CD14-positive monocyte (primary cell): ENCODE measurements around the gene ERFL. TPM values are rescaled to one million over a fixed set of nuclear protein-coding genes. Genes with fewer than 3 reads are reported as not detected.

Experiments used
- DNase-seq, 3 donors: peaks; one replicate each; pipeline ENCODE4 v3.0.0-alpha.2; 2011 to 2022
- H2AFZ ChIP-seq: 2 replicates; pipeline ENCODE4 v1.6.0; 2012; ENCODE audit warnings: mild to moderate bottlenecking, low read depth, low read length, inconsistent platforms; ENCODE audit not compliant: insufficient read depth, poor library complexity, severe bottlenecking
- H3K27ac ChIP-seq, 2 donors: 1 replicate in 1 of 2; 2 replicates in 1 of 2; pipeline ENCODE4 v1.5.1; 2012 to 2013; ENCODE audit warnings: low read length in 2 of 2, control low read depth in 1 of 2, inconsistent platforms in 1 of 2, low read depth in 1 of 2, mild to moderate bottlenecking in 1 of 2
- H3K27me3 ChIP-seq, 2 donors: one replicate each; pipeline versions ENCODE4 v1.6.0 to v1.6.1; 2011 to 2013; ENCODE audit warnings: low read length in 2 of 2; ENCODE audit not compliant: control insufficient read depth in 2 of 2, insufficient read depth in 2 of 2
- H3K36me3 ChIP-seq, 2 donors: replicated peaks in 1 of 2; 1 replicate in 1 of 2; 2 replicates in 1 of 2; pipeline versions ENCODE4 v1.5.1 to v1.6.1; 2012 to 2013; ENCODE audit warnings: low read length in 2 of 2, control low read depth in 1 of 2, inconsistent platforms in 1 of 2, mild to moderate bottlenecking in 1 of 2; ENCODE audit not compliant: insufficient read depth in 2 of 2, control insufficient read depth in 1 of 2
- H3K4me1 ChIP-seq, 2 donors: 1 replicate in 1 of 2; 2 replicates in 1 of 2; pipeline versions ENCODE4 v1.5.1 to v1.6.1; 2012 to 2013; ENCODE audit warnings: low read length in 2 of 2, control low read depth in 1 of 2, inconsistent platforms in 1 of 2, mild to moderate bottlenecking in 1 of 2, moderate library complexity in 1 of 2; ENCODE audit not compliant: insufficient read depth in 2 of 2, control insufficient read depth in 1 of 2
- H3K4me2 ChIP-seq: replicated peaks from 2 replicates; pipeline ENCODE3; 2012; ENCODE audit warnings: low read length, moderate library complexity, mild to moderate bottlenecking; ENCODE audit not compliant: poor library complexity, severe bottlenecking; ENCODE audit errors: extremely low read depth
- H3K4me3 ChIP-seq, 3 experiments: fragments of 200-600 bp in 1 of 3; sonication (generic) in 1 of 3; replicated peaks in 1 of 3; 1 replicate in 2 of 3; 2 replicates in 1 of 3; pipeline ENCODE4 v1.5.1; 2011 to 2013; ENCODE audit warnings: low read length in 3 of 3, mild to moderate bottlenecking in 3 of 3, control low read depth in 2 of 3, low read depth in 2 of 3, inconsistent platforms in 1 of 3, moderate library complexity in 1 of 3
- H3K79me2 ChIP-seq: 2 replicates; pipeline ENCODE4 v1.6.0; 2012; ENCODE audit warnings: mild to moderate bottlenecking, control low read depth, inconsistent platforms, low read length, moderate library complexity; ENCODE audit not compliant: insufficient read depth
- H3K9ac ChIP-seq: 2 replicates; pipeline ENCODE4 v1.6.0; 2017; ENCODE audit warnings: low read length, mild to moderate bottlenecking; ENCODE audit not compliant: insufficient read depth, poor library complexity, severe bottlenecking
- H3K9me3 ChIP-seq, 2 donors: replicated peaks in 1 of 2; 1 replicate in 1 of 2; 2 replicates in 1 of 2; pipeline versions ENCODE4 v1.5.1 to v1.6.1; 2012 to 2013; ENCODE audit warnings: low read length in 2 of 2, control low read depth in 1 of 2; ENCODE audit not compliant: control insufficient read depth in 1 of 2, insufficient read depth in 1 of 2
- H4K20me1 ChIP-seq: 2 replicates; pipeline ENCODE4 v1.6.0; 2012; ENCODE audit warnings: mild to moderate bottlenecking, low read length, control low read depth, moderate library complexity; ENCODE audit not compliant: insufficient read depth
- H3K27ac Mint-ChIP-seq, 7 donors: one replicate each; pipeline ENCODE4 v1.8.0; 2020; ENCODE audit warnings: mild to moderate bottlenecking in 7 of 7, mixed read lengths in 7 of 7, moderate library complexity in 6 of 7, inconsistent platforms in 2 of 7
- H3K27me3 Mint-ChIP-seq, 3 donors: one replicate each; pipeline ENCODE4 v1.8.0; 2021 to 2022; ENCODE audit warnings: low read depth in 3 of 3, mild to moderate bottlenecking in 3 of 3, mixed read lengths in 3 of 3, moderate library complexity in 3 of 3, inconsistent platforms in 1 of 3
- H3K36me3 Mint-ChIP-seq, 2 donors: one replicate each; pipeline ENCODE4 v1.8.0; 2020; ENCODE audit warnings: mixed read lengths in 2 of 2, inconsistent platforms in 1 of 2, mild to moderate bottlenecking in 1 of 2
- H3K4me1 Mint-ChIP-seq: one replicate; pipeline ENCODE4 v1.8.0; 2020; ENCODE audit warnings: mild to moderate bottlenecking, mixed read lengths
- H3K4me3 Mint-ChIP-seq, 2 donors: one replicate each; pipeline ENCODE4 v1.8.0; 2020; ENCODE audit warnings: mild to moderate bottlenecking in 2 of 2, mixed read lengths in 2 of 2, moderate library complexity in 1 of 2
- H3K9me3 Mint-ChIP-seq, 7 donors: one replicate each; pipeline ENCODE4 v1.8.0; 2020 to 2022; ENCODE audit warnings: mixed read lengths in 7 of 7, mild to moderate bottlenecking in 6 of 7, moderate library complexity in 6 of 7, inconsistent platforms in 2 of 7
- WGBS: methylation state at CpG from one replicate; pipeline ENCODE4 v1.1.5; 2013; ENCODE audit warnings: missing lambda C conversion rate; ENCODE audit not compliant: insufficient coverage; 5-methylcytosine and 5-hydroxymethylcytosine counted together
- intact Hi-C, 2 donors: fragments of 100-400 bp; cut with micrococcal nuclease; formaldehyde crosslinking; loops; one replicate each; pipeline versions ENCODE4 v1.15.0 to v1.15.1; 2023
- polyA plus RNA-seq, 3 donors: library from polyadenylated mRNA; depleted of rRNA in 1 of 3; unstranded in 2 of 3; stranded (reverse) in 1 of 3; fragments of 300-500 nt in 2 of 3; fragments of >200 nt in 1 of 3; fragmentation: Illumina TruSeq in 2 of 3; gene quantifications; 1 replicate in 2 of 3; 2 replicates in 1 of 3; pipeline ENCODE4 v1.2.3, GENCODE V29; 2012 to 2021
- TF ChIP-seq, protein P1 (sequence below): fragments of 200-600 bp; IDR thresholded peaks from one replicate; pipeline ENCODE4 v1.8.0; 2022; ENCODE audit warnings: antibody characterized with exemption, mild to moderate bottlenecking

Gene ERFL
- polyA plus RNA-seq, 3 donors, result not detected

DNA sequence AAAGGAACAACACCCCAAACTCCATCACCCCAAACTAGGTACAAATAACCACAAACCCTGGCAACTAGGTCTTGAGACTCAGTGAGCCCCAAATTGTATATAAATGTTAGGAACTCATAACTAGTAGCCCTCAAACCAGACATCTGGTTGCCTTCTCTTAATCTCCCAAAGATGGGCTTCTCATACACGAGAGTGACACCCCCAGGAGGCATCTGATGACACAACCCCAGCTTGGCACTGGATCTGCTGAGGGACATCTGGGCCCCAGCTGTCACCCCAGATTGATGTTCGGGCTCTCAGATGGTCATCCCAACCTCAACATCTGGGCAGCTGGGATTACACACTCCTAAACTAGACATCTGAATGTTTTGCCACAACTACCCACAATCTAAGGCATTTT, 16.1 kb upstream of the ERFL start:
- H3K27me3 Mint-ChIP-seq, result peaks cover 29 to 48% (median 34%) of the 10 kb centered on the region in 3 donors
- H3K27me3 ChIP-seq, result peaks cover 16 to 25% of the 10 kb centered on the region in 2 donors
- intact Hi-C loops, result no loop called here
- TF ChIP-seq, protein P1, sequence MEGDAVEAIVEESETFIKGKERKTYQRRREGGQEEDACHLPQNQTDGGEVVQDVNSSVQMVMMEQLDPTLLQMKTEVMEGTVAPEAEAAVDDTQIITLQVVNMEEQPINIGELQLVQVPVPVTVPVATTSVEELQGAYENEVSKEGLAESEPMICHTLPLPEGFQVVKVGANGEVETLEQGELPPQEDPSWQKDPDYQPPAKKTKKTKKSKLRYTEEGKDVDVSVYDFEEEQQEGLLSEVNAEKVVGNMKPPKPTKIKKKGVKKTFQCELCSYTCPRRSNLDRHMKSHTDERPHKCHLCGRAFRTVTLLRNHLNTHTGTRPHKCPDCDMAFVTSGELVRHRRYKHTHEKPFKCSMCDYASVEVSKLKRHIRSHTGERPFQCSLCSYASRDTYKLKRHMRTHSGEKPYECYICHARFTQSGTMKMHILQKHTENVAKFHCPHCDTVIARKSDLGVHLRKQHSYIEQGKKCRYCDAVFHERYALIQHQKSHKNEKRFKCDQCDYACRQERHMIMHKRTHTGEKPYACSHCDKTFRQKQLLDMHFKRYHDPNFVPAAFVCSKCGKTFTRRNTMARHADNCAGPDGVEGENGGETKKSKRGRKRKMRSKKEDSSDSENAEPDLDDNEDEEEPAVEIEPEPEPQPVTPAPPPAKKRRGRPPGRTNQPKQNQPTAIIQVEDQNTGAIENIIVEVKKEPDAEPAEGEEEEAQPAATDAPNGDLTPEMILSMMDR, result no peak
- H4K20me1 ChIP-seq, result no peaks in the 10 kb centered on the region
- H3K36me3 Mint-ChIP-seq, result peaks cover 3 to 8% of the 10 kb centered on the region in 2 donors
- H3K4me1 Mint-ChIP-seq, result peaks cover 15% of the 10 kb centered on the region
- H3K9me3 Mint-ChIP-seq, result peaks cover 0 to 9% (median 4%) of the 10 kb centered on the region in 7 donors
- no peaks in the 10 kb centered on the region for H3K79me2 ChIP-seq
- peak overlapping the region in 1 of 7 donors; percentile 81 for H3K27ac Mint-ChIP-seq
- H3K4me2 ChIP-seq, result no peak overlapping the region
- no peak overlapping the region for H3K27ac ChIP-seq
- H2AFZ ChIP-seq, result no peak overlapping the region
- H3K4me3 Mint-ChIP-seq, result no peak overlapping the region
- no peak overlapping the region for H3K9ac ChIP-seq
- H3K4me1 ChIP-seq, result peaks cover 8 to 14% of the 10 kb centered on the region in 2 donors
- WGBS, result 72% methylated on average over 2 of the region's 2 CpGs
- no peak overlapping the region for H3K4me3 ChIP-seq
- no peak for DNase-seq
- H3K9me3 ChIP-seq, result peaks cover 0 to 4% of the 10 kb centered on the region in 2 donors
- no peaks in the 10 kb centered on the region for H3K36me3 ChIP-seq

DNA sequence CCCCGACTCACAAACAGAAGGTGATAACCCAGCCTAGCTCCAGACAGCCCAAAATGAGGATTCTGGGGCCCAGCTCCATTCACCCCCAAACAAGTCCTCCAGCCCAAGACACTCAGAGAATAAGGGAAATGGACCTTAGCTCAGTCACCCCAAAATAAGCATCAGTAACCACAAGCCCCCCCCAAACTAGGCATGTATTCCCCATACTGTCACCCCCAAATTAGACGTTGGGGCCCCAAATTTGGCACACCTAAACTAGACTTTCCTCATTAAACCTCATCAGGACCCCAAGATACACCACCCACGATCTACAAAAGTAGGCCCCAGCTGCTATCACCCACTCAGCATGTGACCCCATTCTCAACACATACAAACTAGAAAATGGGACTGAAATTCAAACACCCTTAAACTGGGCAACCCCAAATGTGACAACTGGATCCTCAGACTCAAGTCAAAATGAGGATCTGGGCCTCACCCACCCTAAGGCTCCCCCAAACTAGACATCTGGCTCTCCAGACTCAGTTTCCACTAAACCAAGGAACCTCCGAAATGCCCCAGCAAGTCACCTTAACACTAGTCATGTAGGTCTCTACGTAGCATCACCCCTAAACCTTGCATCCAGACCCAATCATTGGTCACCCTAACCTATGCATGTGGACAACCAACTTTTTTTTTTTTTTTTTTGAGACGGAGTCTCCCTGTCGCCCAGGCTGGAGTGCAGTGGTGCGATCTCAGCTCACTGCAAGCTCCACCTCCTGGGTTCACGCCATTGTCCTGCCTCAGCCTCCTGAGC, 13.4 kb upstream of the ERFL start:
- Histone ChIP-seq H3K9ac (no peak overlapping the region), H3K79me2 (no peaks in the 10 kb centered on the region), H3K36me3 (no peaks in the 10 kb centered on the region), H3K27me3 (peaks cover 16 to 36% of the 10 kb centered on the region in 2 donors), H3K4me1 (peaks cover 8 to 14% of the 10 kb centered on the region in 2 donors), H4K20me1 (no peaks in the 10 kb centered on the region), H3K4me3 (no peak overlapping the region), H3K27ac (no peak overlapping the region), H3K4me2 (no peak overlapping the region), H2AFZ (no peak overlapping the region), H3K9me3 (peaks cover 0 to 4% of the 10 kb centered on the region in 2 donors)
- no peak for DNase-seq
- H3K27me3 Mint-ChIP-seq, result peaks cover 41 to 69% (median 45%) of the 10 kb centered on the region in 3 donors
- peak overlapping the region in 1 of 2 donors; percentile 79 for H3K4me3 Mint-ChIP-seq
- peaks cover 0 to 9% (median 4%) of the 10 kb centered on the region in 7 donors for H3K9me3 Mint-ChIP-seq
- H3K4me1 Mint-ChIP-seq, result peaks cover 15% of the 10 kb centered on the region
- H3K36me3 Mint-ChIP-seq, result peaks cover 3 to 8% of the 10 kb centered on the region in 2 donors
- TF ChIP-seq, protein P1, result no peak
- intact Hi-C loops, result no loop called here
- H3K27ac Mint-ChIP-seq, result peak overlapping the region in 1 of 7 donors; percentile 7
- WGBS, result 91% methylated on average over 4 of the region's 9 CpGs
